Measurements from ENCODE around the gene FBXO15. TPM values are rescaled to one million over a fixed set of nuclear protein-coding genes. Genes with fewer than 3 reads are reported as not detected.

The FBXO15 gene
- total and polyA plus RNA-seq, 4 donors: 2.6 to 9.7 (median 5.1) TPM

GRCh38 chr18:74163019-74163660, 15.5 kb upstream of the FBXO15 start:
- Histone ChIP-seq H3K27me3 (ENCODE audit: control insufficient read depth in 3 of 3, insufficient read depth in 3 of 3, low read length in 2 of 3) (no peaks in the 10 kb centered on the region), H3K4me1 (ENCODE audit: control insufficient read depth in 5 of 5, insufficient read depth in 5 of 5, low read length in 5 of 5) (no peaks in the 10 kb centered on the region), H3K36me3 (ENCODE audit: control insufficient read depth in 4 of 4, insufficient read depth in 4 of 4, low read length in 4 of 4) (peaks cover 4 to 16% (median 9%) of the 10 kb centered on the region in 4 donors), H3K9ac (ENCODE audit: insufficient read depth in 1 of 2, low read length in 2 of 2) (no peak overlapping the region), H3K27ac (ENCODE audit: low read depth in 1 of 2, low read length in 1 of 2) (no peak overlapping the region), H3K4me3 (no peak overlapping the region), H3K9me3 (ENCODE audit: control insufficient read depth in 4 of 4, insufficient read depth in 3 of 4, low read length in 3 of 4) (peaks cover 0 to 4% (median 0%) of the 10 kb centered on the region in 4 donors)
- ATAC-seq (ENCODE audit: insufficient read depth, low FRiP score) (no peak), DNase-seq (no peak)
- TF ChIP-seq, protein P1, sequence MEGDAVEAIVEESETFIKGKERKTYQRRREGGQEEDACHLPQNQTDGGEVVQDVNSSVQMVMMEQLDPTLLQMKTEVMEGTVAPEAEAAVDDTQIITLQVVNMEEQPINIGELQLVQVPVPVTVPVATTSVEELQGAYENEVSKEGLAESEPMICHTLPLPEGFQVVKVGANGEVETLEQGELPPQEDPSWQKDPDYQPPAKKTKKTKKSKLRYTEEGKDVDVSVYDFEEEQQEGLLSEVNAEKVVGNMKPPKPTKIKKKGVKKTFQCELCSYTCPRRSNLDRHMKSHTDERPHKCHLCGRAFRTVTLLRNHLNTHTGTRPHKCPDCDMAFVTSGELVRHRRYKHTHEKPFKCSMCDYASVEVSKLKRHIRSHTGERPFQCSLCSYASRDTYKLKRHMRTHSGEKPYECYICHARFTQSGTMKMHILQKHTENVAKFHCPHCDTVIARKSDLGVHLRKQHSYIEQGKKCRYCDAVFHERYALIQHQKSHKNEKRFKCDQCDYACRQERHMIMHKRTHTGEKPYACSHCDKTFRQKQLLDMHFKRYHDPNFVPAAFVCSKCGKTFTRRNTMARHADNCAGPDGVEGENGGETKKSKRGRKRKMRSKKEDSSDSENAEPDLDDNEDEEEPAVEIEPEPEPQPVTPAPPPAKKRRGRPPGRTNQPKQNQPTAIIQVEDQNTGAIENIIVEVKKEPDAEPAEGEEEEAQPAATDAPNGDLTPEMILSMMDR (IDR thresholded peaks at IDR 0.05; ENCODE audit: control extremely low read depth, extremely low read depth): no peak
- WGBS, 2 donors: 61 to 66% methylated on average over 11 of the region's 11 CpGs

DNA sequence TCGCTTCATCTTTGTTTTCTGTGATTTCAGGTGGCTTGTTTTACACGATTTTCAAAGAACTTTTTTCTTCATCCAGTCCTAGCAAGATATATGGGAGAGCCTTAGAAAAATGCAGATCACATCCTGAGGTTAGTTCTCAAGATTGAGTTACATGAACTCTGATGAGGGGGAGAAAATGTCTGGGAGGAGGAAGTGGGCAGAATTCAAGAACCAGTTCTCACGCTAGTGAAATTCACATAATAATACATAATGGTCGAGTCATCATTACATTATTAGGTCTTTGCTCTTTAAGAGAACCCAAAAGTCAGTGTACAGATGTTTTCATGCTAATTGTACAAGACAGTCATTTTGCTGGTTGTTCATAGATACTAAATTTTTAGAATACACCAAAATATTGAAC, 7.6 kb upstream of the FBXO15 start:
- H3K4me1 ChIP-seq (ENCODE audit: control insufficient read depth in 5 of 5, insufficient read depth in 5 of 5, low read length in 5 of 5): peaks cover 0 to 8% (median under 1%) of the 10 kb centered on the region in 5 donors
- H3K36me3 ChIP-seq (ENCODE audit: control insufficient read depth in 4 of 4, insufficient read depth in 4 of 4, low read length in 4 of 4): peaks cover 12 to 34% (median 25%) of the 10 kb centered on the region in 4 donors
- no peak for ATAC-seq (ENCODE audit: insufficient read depth, low FRiP score)
- WGBS, 2 donors: 87 to 93% methylated on average over 4 of the region's 4 CpGs
- H3K27ac ChIP-seq (ENCODE audit: low read depth in 1 of 2, low read length in 1 of 2): no peak overlapping the region
- no peak for DNase-seq
- H3K4me3 ChIP-seq: no peak overlapping the region
- no peaks in the 10 kb centered on the region for H3K27me3 ChIP-seq (ENCODE audit: control insufficient read depth in 3 of 3, insufficient read depth in 3 of 3, low read length in 2 of 3)
- no peak overlapping the region for H3K9ac ChIP-seq (ENCODE audit: insufficient read depth in 1 of 2, low read length in 2 of 2)
- TF ChIP-seq, protein P1 (IDR thresholded peaks at IDR 0.05; ENCODE audit: control extremely low read depth, extremely low read depth): no peak
- H3K9me3 ChIP-seq (ENCODE audit: control insufficient read depth in 4 of 4, insufficient read depth in 3 of 4, low read length in 3 of 4): no peaks in the 10 kb centered on the region

GRCh38 chr18:74154716-74155115, 7.1 kb upstream of the FBXO15 start:
- no peak overlapping the region for H3K27ac ChIP-seq (ENCODE audit: low read depth in 1 of 2, low read length in 1 of 2)
- no peaks in the 10 kb centered on the region for H3K9me3 ChIP-seq (ENCODE audit: control insufficient read depth in 4 of 4, insufficient read depth in 3 of 4, low read length in 3 of 4)
- 95 to 99% methylated on average over 4 of the region's 4 CpGs for WGBS, 2 donors
- no peak overlapping the region for H3K9ac ChIP-seq (ENCODE audit: insufficient read depth in 1 of 2, low read length in 2 of 2)
- DNase-seq: no peak
- H3K4me1 ChIP-seq (ENCODE audit: control insufficient read depth in 5 of 5, insufficient read depth in 5 of 5, low read length in 5 of 5): peaks cover under 1 to 13% (median 6%) of the 10 kb centered on the region in 5 donors
- TF ChIP-seq, protein P1 (IDR thresholded peaks at IDR 0.05; ENCODE audit: control extremely low read depth, extremely low read depth): no peak
- no peak for ATAC-seq (ENCODE audit: insufficient read depth, low FRiP score)
- no peak overlapping the region for H3K4me3 ChIP-seq
- H3K36me3 ChIP-seq (ENCODE audit: control insufficient read depth in 4 of 4, insufficient read depth in 4 of 4, low read length in 4 of 4): peaks cover 12 to 28% (median 24%) of the 10 kb centered on the region in 4 donors
- no peaks in the 10 kb centered on the region for H3K27me3 ChIP-seq (ENCODE audit: control insufficient read depth in 3 of 3, insufficient read depth in 3 of 3, low read length in 2 of 3)
